HepG2 (cell line): ENCODE results near the gene FABP1. TPM values are rescaled to one million over a fixed set of nuclear protein-coding genes. Genes with fewer than 3 reads are reported as not detected.
A peak's percentile ranks its signal among the peaks of the same experiment; 100 is the strongest.

ENCODE experiments used
- ATAC-seq: fragments of 200-7000 bp; cut with Tn5 transposase; 3 replicates; pipeline ENCODE4 v1.9.1; 2020; ENCODE audit warnings: mild to moderate bottlenecking, moderate library complexity
- BruUV-seq: library from RNA; stranded (reverse); fragments of 400-500 nt; replicated peaks from 2 replicates; lab custom pipeline; 2021; lab: Mats Ljungman, UMichigan
- CTCF ChIA-PET: fragments of 300-600 bp; formaldehyde crosslinking; extraction: SDS; loops from one replicate; lab custom pipeline; 2021; ENCODE audit warnings: low total read pairs, inconsistent platforms, low intra/inter-chr PET ratio; lab: Yijun Ruan, JAX
- POLR2A ChIA-PET: fragments of 350-600 bp; sonication (Branson Sonifier 250); formaldehyde crosslinking; loops from one replicate; lab custom pipeline; 2020; ENCODE audit warnings: antibody characterized with exemption, inconsistent platforms; lab: Yijun Ruan, JAX
- DNase-seq: peaks from one replicate; pipeline ENCODE4 v3.0.0-alpha.2; 2015; ENCODE audit warnings: low spot score
- FAIRE-seq: peaks from 3 replicates; lab custom pipeline; 2011; peaks lifted over from hg19 to GRCh38; lab: Jason Lieb, UNC
- H2AFZ ChIP-seq: one replicate; pipeline ENCODE4 v1.6.1; 2011; ENCODE audit warnings: low read length, inconsistent platforms
- H3K27ac ChIP-seq: fragments of 300-600 bp; 3 replicates; pipeline ENCODE4 v1.8.0; 2011; ENCODE audit warnings: mixed run types, mild to moderate bottlenecking, mixed read lengths, low read length, inconsistent platforms; ENCODE audit not compliant: insufficient read depth; ENCODE audit errors: extremely low read length
- H3K27me3 ChIP-seq, 2 experiments: fragments of 200-600 bp in 1 of 2; 2 replicates in 1 of 2; 3 replicates in 1 of 2; pipeline versions ENCODE4 v1.6.0 to v1.8.0; 2011; ENCODE audit warnings: low read length in 2 of 2, mild to moderate bottlenecking in 2 of 2, moderate library complexity in 2 of 2, inconsistent platforms in 1 of 2; ENCODE audit not compliant: insufficient read depth in 2 of 2, control insufficient read depth in 1 of 2
- H3K36me3 ChIP-seq, 2 experiments: fragments of 200-600 bp in 1 of 2; replicated peaks in 1 of 2; 2 replicates in 1 of 2; 3 replicates in 1 of 2; pipeline versions ENCODE4 v1.5.1 to v1.8.0; 2011; ENCODE audit warnings: low read length in 2 of 2, inconsistent platforms in 1 of 2; ENCODE audit not compliant: insufficient read depth in 2 of 2, control insufficient read depth in 1 of 2
- H3K4me1 ChIP-seq: 2 replicates; pipeline ENCODE4 v1.5.1; 2012; ENCODE audit warnings: low read length, inconsistent platforms; ENCODE audit not compliant: insufficient read depth
- H3K4me2 ChIP-seq: 2 replicates; pipeline ENCODE4 v1.6.0; 2011; ENCODE audit warnings: low read depth, low read length, inconsistent platforms
- H3K4me3 ChIP-seq, 3 experiments: fragments of 200-600 bp in 1 of 3; sonication (generic), shearing (Covaris generic) in 1 of 3; replicated peaks in 1 of 3; 2 replicates each; pipeline ENCODE4 v1.5.1; 2011 to 2016; ENCODE audit warnings: low read length in 3 of 3, inconsistent platforms in 2 of 3, low read depth in 2 of 3, mild to moderate bottlenecking in 2 of 3, control low read depth in 1 of 3, mixed read lengths in 1 of 3; ENCODE audit not compliant: insufficient read depth in 1 of 3
- H3K79me2 ChIP-seq: one replicate; pipeline ENCODE4 v1.6.1; 2011; ENCODE audit warnings: low read length, inconsistent platforms; ENCODE audit not compliant: insufficient read depth
- H3K9ac ChIP-seq: 2 replicates; pipeline ENCODE4 v1.6.0; 2011; ENCODE audit warnings: mild to moderate bottlenecking, low read depth, low read length, inconsistent platforms; ENCODE audit not compliant: insufficient read depth
- H3K9me3 ChIP-seq: 2 replicates; pipeline ENCODE4 v1.5.1; 2012; ENCODE audit warnings: mild to moderate bottlenecking, low read length
- H4K20me1 ChIP-seq: 2 replicates; pipeline ENCODE4 v1.6.0; 2011; ENCODE audit warnings: inconsistent platforms, mild to moderate bottlenecking, low read length, moderate library complexity; ENCODE audit not compliant: insufficient read depth
- ATF7 ChIP-seq, 2 experiments: fragments of 450-650 bp in 1 of 2; sonication (generic) in 1 of 2; formaldehyde crosslinking in 1 of 2; IDR thresholded peaks; 2 replicates each; pipeline versions ENCODE4 v1.4.0 to v1.6.1; 2016 to 2020; ENCODE audit warnings: antibody characterized with exemption in 1 of 2, mild to moderate bottlenecking in 1 of 2, missing genetic modification reagents in 1 of 2
- MAFK ChIP-seq, 2 experiments: IDR thresholded peaks in 1 of 2; conservative IDR thresholded peaks in 1 of 2; 2 replicates each; pipeline ENCODE4 v1.6.1; 2011; ENCODE audit warnings: improper control_type of control experiment in 2 of 2, low read length in 2 of 2
- NRL ChIP-seq: sonication (generic); formaldehyde crosslinking; IDR thresholded peaks from 2 replicates; pipeline ENCODE4 v1.5.0; 2020; ENCODE audit warnings: missing genetic modification reagents, mild to moderate bottlenecking, moderate library complexity, borderline replicate concordance
- ZFP36L1 ChIP-seq: sonication (generic); formaldehyde crosslinking; IDR thresholded peaks from 2 replicates; pipeline ENCODE4 v1.8.0; 2022; ENCODE audit warnings: mild to moderate bottlenecking, missing genetic modification reagents, moderate library complexity
- ZNF24 ChIP-seq: fragments of 450-650 bp; IDR thresholded peaks from 2 replicates; pipeline ENCODE4 v1.6.1; 2017; ENCODE audit warnings: antibody characterized with exemption, mild to moderate bottlenecking
- ZNF264 ChIP-seq: sonication (generic); formaldehyde crosslinking; IDR thresholded peaks from 2 replicates; pipeline ENCODE4 v1.4.0; 2020; ENCODE audit warnings: missing genetic modification reagents
- ZNF354B ChIP-seq: sonication (generic); formaldehyde crosslinking; IDR thresholded peaks from 2 replicates; pipeline ENCODE4 v1.8.0; 2022; ENCODE audit warnings: mild to moderate bottlenecking, missing genetic modification reagents
- ZNF460 ChIP-seq: sonication (generic); formaldehyde crosslinking; IDR thresholded peaks from 2 replicates; pipeline ENCODE4 v1.5.1; 2020; ENCODE audit warnings: missing genetic modification reagents, mild to moderate bottlenecking, borderline replicate concordance
- ZNF747 ChIP-seq: sonication (generic); formaldehyde crosslinking; IDR thresholded peaks from 2 replicates; pipeline ENCODE4 v1.8.1; 2023; ENCODE audit warnings: missing genetic modification reagents, mild to moderate bottlenecking, borderline replicate concordance
- WGBS: methylation state at CpG from one replicate; pipeline ENCODE4 v1.1.6; 2017; ENCODE audit warnings: low lambda C conversion rate; 5-methylcytosine and 5-hydroxymethylcytosine counted together
- in situ Hi-C: cut with HindIII; loops from 2 replicates; pipeline ENCODE4 v1.10.0; 2017; ENCODE audit warnings: low pct_unique_long_range_greater_than_20kb; ENCODE audit not compliant: extremely low pct_ligation_motif_present
- intact Hi-C: fragments of 100-400 bp; cut with micrococcal nuclease; formaldehyde crosslinking; loops from one replicate; pipeline ENCODE4 v1.10.0; 2022; ENCODE audit not compliant: unreplicated experiment
- polyA plus RNA-seq, 8 experiments: library from polyadenylated mRNA; depleted of rRNA in 3 of 8; stranded (reverse) in 7 of 8; unstranded in 1 of 8; fragments of >200 nt; fragmentation: Illumina TruSeq in 4 of 8; extraction: Trizol in 4 of 8; gene quantifications; 2 replicates each; pipeline versions ENCODE4 v1.2.1 to v1.2.3, GENCODE V29; 2011 to 2016; ENCODE audit warnings: low read depth in 4 of 8, missing spikeins in 1 of 8, mixed read lengths in 1 of 8; ENCODE audit not compliant: insufficient read depth in 1 of 8
- total RNA-seq, 5 experiments: library from RNA; depleted of rRNA; stranded (reverse); fragments of >200 nt; fragmentation: Illumina TruSeq; extraction: Trizol; gene quantifications; 2 replicates each; pipeline ENCODE4 v1.2.3, GENCODE V29; 2016; ENCODE audit warnings: low read depth in 1 of 5

The FABP1 gene
- total and polyA plus RNA-seq, 2 of the 13 experiments (the other 11 are each of a cell fraction or from before 2014, with no cell fraction given) = 644 to 1,608 TPM

GRCh38 chr2:88113069-88113468 is 14.8 kb downstream of the FABP1 start:
- no peaks in the 10 kb centered on the region for H3K36me3 ChIP-seq
- FAIRE-seq (no peak), ATAC-seq (no peak), DNase-seq (no peak)
- in situ Hi-C loops (no loop called here), intact Hi-C loops (no loop called here)
- H2AFZ ChIP-seq = no peak overlapping the region
- ChIA-PET CTCF (no interaction called here), POLR2A (no interaction called here)
- no peak overlapping the region for H3K4me2 ChIP-seq
- 56% methylated on average over 2 of the region's 2 CpGs for WGBS
- H3K4me1 ChIP-seq = peaks cover 29% of the 10 kb centered on the region
- TF ChIP-seq ZFP36L1 (CRISPR knock-in tag) (no peak), ZNF24 (peak; percentile 60; the same call in 1 of the 2 replicates), ZNF460 (CRISPR knock-in tag) (no peak), ZNF264 (CRISPR knock-in tag) (no peak), NRL (CRISPR knock-in tag) (no peak), MAFK (conservative IDR thresholded peaks at IDR 0.05 in 1 of 2, IDR thresholded peaks at IDR 0.05 in 1 of 2; ENCODE audit: low read length in 2 of 2) (0 out of 4 replicates have a peak, but pooled peaks of 1 of the 2 experiments have one; percentile 2), ATF7 (IDR thresholded peaks at IDR 0.05) (no peak), ATF7 (CRISPR knock-in tag; IDR thresholded peaks at IDR 0.05) (no peak)
- no peaks in the 10 kb centered on the region for H3K79me2 ChIP-seq
- peaks cover 0 to 4% of the 10 kb centered on the region in 2 experiments; a peak in 2 of 5 replicates for H3K27me3 ChIP-seq
- no peak overlapping the region for H3K27ac ChIP-seq
- no peaks in the 10 kb centered on the region for H4K20me1 ChIP-seq
- BruUV-seq = no TSS peak
- H3K4me3 ChIP-seq = no peak overlapping the region
- H3K9me3 ChIP-seq = no peaks in the 10 kb centered on the region
- H3K9ac ChIP-seq = no peak overlapping the region

- Histone ChIP-seq H3K9ac (no peak overlapping the region), H3K9me3 (no peaks in the 10 kb centered on the region), H3K27me3 (peaks cover 0 to 10% of the 10 kb centered on the region in 2 experiments; a peak in 2 of 5 replicates), H2AFZ (no peak overlapping the region), H3K4me1 (peaks cover 24% of the 10 kb centered on the region), H3K79me2 (no peaks in the 10 kb centered on the region), H3K27ac (no peak overlapping the region), H4K20me1 (no peaks in the 10 kb centered on the region), H3K4me2 (no peak overlapping the region), H3K36me3 (no peaks in the 10 kb centered on the region), H3K4me3 (no peak overlapping the region)
- in situ Hi-C loops (no loop called here), intact Hi-C loops (no loop called here)
- CTCF ChIA-PET = no interaction called here
- 9% methylated on average over 2 of the region's 2 CpGs for WGBS
- TF ChIP-seq ZNF354B = no peak
- TF ChIP-seq ZNF747 (CRISPR knock-in tag) = no peak
- ATAC-seq = no peak
- no TSS peak for BruUV-seq
- no peak for DNase-seq
- no peak for FAIRE-seq
- POLR2A ChIA-PET = interaction anchor here (1.2 kb wide), 1 partner anchor 15 kb away, joined by 3 read pairs; no protein-coding TSS in a partner anchor
These were observed 17.0 kb downstream of the FABP1 start for GRCh38 chr2:88110830-88111229.
